Measurements from ENCODE around the gene FASTK.

DNA sequence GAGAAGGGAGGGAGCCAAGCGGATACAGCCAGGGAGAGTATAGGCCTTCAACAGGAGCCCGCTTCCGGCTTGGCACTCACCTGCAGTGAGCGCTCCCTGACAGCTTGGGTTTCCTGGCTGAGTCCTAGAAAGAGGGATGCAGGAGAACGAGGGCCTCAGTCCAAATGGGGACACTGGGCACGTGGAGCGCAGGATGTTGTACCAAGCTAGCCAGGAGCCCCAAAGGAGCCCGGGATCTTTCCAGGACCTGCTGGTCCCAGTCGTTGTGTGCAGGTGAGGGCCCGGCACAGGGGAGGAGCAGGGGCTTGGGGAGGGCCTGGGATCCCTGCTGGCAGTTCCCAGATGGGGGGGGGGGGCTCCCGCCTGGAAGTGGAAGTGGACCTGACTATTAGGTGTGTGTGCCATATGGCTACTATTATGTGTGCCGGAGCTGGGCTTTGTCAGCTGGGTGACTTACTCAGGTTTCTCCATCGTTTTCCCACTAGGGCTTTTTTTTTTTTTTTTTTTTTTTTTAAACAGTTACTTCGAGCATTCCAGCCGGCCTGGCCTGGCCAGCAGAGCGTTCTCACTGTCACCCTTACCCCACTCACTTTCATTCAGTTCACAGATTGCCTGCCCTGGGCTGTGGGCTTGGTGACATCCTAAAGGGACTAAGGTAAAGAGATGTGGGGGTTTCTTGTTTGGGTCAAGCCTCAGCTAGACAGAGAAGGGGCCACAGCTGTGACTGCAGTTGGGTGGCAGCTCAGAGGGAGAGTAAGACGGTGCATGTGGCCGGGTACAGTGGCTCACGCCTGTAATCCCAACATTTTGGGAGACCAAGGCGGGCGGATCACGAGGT lies 9.5 kb upstream of the FASTK start:
- no peak for TF ChIP-seq POLR2AphosphoS5 (IDR thresholded peaks at IDR 0.05; ENCODE audit: low read depth, low read length)
- no peak for TF ChIP-seq POLR2A (IDR thresholded peaks at IDR 0.05; ENCODE audit: low read depth, low read length)
- TF ChIP-seq SPI1 (IDR thresholded peaks at IDR 0.05; ENCODE audit: low read depth, low read length), result no peak
- no peak for TF ChIP-seq TAF1 (IDR thresholded peaks at IDR 0.05; ENCODE audit: low read depth, low read length)
- no peak for TF ChIP-seq PAX5 (IDR thresholded peaks at IDR 0.05; ENCODE audit: insufficient read depth, low read length, severe bottlenecking)
- no peak for TF ChIP-seq POU2F2 (IDR thresholded peaks at IDR 0.05; ENCODE audit: low read depth, low read length)

All from GM12891 (cell line).